SK-N-SH treated with all-trans-retinoic acid at 6 μM for 48 hours (cell line): ENCODE measurements around the gene ELMO1.

ENCODE experiments used
- ARNTL ChIP-seq: fragments of 450-650 bp; formaldehyde crosslinking; IDR thresholded peaks from 2 replicates; pipeline ENCODE4 v1.5.0; 2020; ENCODE audit warnings: low read depth, mild to moderate bottlenecking, moderate library complexity, borderline replicate concordance
- BACH2 ChIP-seq: fragments of 250-450 bp; sonication (Bioruptor Pico); IDR thresholded peaks from 2 replicates; pipeline ENCODE4 v1.9.0; 2021; ENCODE audit warnings: mild to moderate bottlenecking, borderline replicate concordance
- CSDC2 ChIP-seq: fragments of 250-450 bp; sonication (Bioruptor Pico); IDR thresholded peaks from 2 replicates; pipeline ENCODE4 v1.5.0; 2020; ENCODE audit warnings: mild to moderate bottlenecking, moderate library complexity
- ESRRG ChIP-seq: fragments of 250-450 bp; sonication (Bioruptor Pico); IDR thresholded peaks from 2 replicates; pipeline ENCODE4 v1.6.1; 2021; ENCODE audit warnings: mild to moderate bottlenecking
- OSR1 ChIP-seq: fragments of 250-450 bp; sonication (Bioruptor Pico); IDR thresholded peaks from 2 replicates; pipeline ENCODE4 v1.8.0; 2022; ENCODE audit warnings: moderate library complexity, mild to moderate bottlenecking, inconsistent platforms
- RARB ChIP-seq: fragments of 250-450 bp; sonication (Bioruptor Pico); IDR thresholded peaks from 2 replicates; pipeline ENCODE4 v1.8.0; 2021; ENCODE audit warnings: mild to moderate bottlenecking, moderate library complexity
- ZFP3 ChIP-seq: fragments of 250-450 bp; sonication (Bioruptor Pico); IDR thresholded peaks from 2 replicates; pipeline ENCODE4 v1.5.0; 2020; ENCODE audit warnings: mild to moderate bottlenecking, moderate library complexity
- ZFP30 ChIP-seq: fragments of 450-650 bp; formaldehyde crosslinking; IDR thresholded peaks from 2 replicates; pipeline ENCODE4 v1.5.0; 2022; ENCODE audit warnings: mild to moderate bottlenecking, moderate library complexity
- ZNF70 ChIP-seq: fragments of 450-650 bp; formaldehyde crosslinking; IDR thresholded peaks from 2 replicates; pipeline ENCODE4 v1.5.0; 2020; ENCODE audit warnings: mild to moderate bottlenecking, moderate library complexity
- ZNF8 ChIP-seq: fragments of 450-650 bp; formaldehyde crosslinking; IDR thresholded peaks from 2 replicates; pipeline ENCODE4 v1.5.0; 2020; ENCODE audit warnings: mild to moderate bottlenecking, moderate library complexity
- TF ChIP-seq, protein P1 (sequence below): fragments of 250-450 bp; sonication (Bioruptor Pico); IDR thresholded peaks from 2 replicates; pipeline ENCODE4 v1.5.1; 2020; ENCODE audit warnings: low read depth, mild to moderate bottlenecking, moderate library complexity
- TF ChIP-seq, protein P2 (sequence below): fragments of 250-450 bp; sonication (Bioruptor Pico); IDR thresholded peaks from 2 replicates; pipeline ENCODE4 v1.5.1; 2021; ENCODE audit warnings: mild to moderate bottlenecking, moderate library complexity
- TF ChIP-seq, protein P3 (sequence below): fragments of 250-450 bp; sonication (Bioruptor Pico); IDR thresholded peaks from 2 replicates; pipeline ENCODE4 v1.8.0; 2020; ENCODE audit warnings: mild to moderate bottlenecking, moderate library complexity, borderline replicate concordance
- TF ChIP-seq, protein P4 (sequence below): fragments of 250-450 bp; sonication (Bioruptor Pico); IDR thresholded peaks from 2 replicates; pipeline ENCODE4 v1.8.0; 2021; ENCODE audit warnings: low read depth, mild to moderate bottlenecking, moderate library complexity, borderline replicate concordance

DNA sequence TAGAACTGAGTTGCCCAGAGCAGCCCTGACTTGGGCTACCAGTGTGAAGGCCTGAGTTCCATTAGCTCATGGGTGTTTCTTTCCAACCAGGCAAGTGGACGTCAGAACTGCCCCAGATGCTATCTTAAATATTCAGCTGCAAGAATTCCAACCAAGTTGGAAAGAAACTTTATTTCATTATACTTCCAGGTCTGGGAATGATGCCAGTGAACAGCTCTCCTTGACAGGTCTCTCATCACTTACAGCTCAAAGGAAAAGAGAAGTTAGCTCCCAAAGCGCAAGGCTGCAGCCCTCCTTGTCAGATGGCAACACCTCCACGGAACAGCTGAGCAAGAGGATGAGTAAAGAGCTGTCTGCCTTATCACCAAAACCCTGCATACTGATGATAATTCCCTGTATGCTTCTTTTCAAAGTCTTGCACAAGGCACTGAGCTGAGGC is 468.8 kb downstream of the ELMO1 start:
- TF ChIP-seq ZFP30 (CRISPR knock-in tag) (no peak), ARNTL (CRISPR knock-in tag) (no peak), ZNF8 (CRISPR knock-in tag) (no peak), CSDC2 (CRISPR knock-in tag) (peak; percentile 88), ZNF70 (CRISPR knock-in tag) (no peak), RARB (CRISPR knock-in tag) (no peak), ZFP3 (CRISPR knock-in tag) (peak; percentile 76), ESRRG (no peak), BACH2 (CRISPR knock-in tag) (no peak), OSR1 (no peak)
- TF ChIP-seq, protein P1, sequence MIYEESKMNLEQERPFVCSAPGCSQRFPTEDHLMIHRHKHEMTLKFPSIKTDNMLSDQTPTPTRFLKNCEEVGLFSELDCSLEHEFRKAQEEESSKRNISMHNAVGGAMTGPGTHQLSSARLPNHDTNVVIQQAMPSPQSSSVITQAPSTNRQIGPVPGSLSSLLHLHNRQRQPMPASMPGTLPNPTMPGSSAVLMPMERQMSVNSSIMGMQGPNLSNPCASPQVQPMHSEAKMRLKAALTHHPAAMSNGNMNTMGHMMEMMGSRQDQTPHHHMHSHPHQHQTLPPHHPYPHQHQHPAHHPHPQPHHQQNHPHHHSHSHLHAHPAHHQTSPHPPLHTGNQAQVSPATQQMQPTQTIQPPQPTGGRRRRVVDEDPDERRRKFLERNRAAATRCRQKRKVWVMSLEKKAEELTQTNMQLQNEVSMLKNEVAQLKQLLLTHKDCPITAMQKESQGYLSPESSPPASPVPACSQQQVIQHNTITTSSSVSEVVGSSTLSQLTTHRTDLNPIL (CRISPR knock-in tag), result peak; percentile 55
- TF ChIP-seq, protein P2, sequence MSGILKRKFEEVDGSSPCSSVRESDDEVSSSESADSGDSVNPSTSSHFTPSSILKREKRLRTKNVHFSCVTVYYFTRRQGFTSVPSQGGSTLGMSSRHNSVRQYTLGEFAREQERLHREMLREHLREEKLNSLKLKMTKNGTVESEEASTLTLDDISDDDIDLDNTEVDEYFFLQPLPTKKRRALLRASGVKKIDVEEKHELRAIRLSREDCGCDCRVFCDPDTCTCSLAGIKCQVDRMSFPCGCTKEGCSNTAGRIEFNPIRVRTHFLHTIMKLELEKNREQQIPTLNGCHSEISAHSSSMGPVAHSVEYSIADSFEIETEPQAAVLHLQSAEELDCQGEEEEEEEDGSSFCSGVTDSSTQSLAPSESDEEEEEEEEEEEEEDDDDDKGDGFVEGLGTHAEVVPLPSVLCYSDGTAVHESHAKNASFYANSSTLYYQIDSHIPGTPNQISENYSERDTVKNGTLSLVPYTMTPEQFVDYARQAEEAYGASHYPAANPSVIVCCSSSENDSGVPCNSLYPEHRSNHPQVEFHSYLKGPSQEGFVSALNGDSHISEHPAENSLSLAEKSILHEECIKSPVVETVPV (CRISPR knock-in tag), result no peak
- TF ChIP-seq, protein P3, sequence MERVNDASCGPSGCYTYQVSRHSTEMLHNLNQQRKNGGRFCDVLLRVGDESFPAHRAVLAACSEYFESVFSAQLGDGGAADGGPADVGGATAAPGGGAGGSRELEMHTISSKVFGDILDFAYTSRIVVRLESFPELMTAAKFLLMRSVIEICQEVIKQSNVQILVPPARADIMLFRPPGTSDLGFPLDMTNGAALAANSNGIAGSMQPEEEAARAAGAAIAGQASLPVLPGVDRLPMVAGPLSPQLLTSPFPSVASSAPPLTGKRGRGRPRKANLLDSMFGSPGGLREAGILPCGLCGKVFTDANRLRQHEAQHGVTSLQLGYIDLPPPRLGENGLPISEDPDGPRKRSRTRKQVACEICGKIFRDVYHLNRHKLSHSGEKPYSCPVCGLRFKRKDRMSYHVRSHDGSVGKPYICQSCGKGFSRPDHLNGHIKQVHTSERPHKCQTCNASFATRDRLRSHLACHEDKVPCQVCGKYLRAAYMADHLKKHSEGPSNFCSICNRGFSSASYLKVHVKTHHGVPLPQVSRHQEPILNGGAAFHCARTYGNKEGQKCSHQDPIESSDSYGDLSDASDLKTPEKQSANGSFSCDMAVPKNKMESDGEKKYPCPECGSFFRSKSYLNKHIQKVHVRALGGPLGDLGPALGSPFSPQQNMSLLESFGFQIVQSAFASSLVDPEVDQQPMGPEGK (CRISPR knock-in tag), result no peak
- TF ChIP-seq, protein P4, sequence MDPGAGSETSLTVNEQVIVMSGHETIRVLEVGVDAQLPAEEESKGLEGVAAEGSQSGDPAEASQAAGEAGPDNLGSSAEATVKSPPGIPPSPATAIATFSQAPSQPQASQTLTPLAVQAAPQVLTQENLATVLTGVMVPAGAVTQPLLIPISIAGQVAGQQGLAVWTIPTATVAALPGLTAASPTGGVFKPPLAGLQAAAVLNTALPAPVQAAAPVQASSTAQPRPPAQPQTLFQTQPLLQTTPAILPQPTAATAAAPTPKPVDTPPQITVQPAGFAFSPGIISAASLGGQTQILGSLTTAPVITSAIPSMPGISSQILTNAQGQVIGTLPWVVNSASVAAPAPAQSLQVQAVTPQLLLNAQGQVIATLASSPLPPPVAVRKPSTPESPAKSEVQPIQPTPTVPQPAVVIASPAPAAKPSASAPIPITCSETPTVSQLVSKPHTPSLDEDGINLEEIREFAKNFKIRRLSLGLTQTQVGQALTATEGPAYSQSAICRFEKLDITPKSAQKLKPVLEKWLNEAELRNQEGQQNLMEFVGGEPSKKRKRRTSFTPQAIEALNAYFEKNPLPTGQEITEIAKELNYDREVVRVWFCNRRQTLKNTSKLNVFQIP (CRISPR knock-in tag), result peak; percentile 12; the same call in 1 of the 2 replicates
